ENCODE data around the gene MB.
"Not testable (repeated sequence)": the region's sequence is repeated elsewhere in the genome, so short reads cannot be mapped to it uniquely, and the experiment has no call there.

The MB gene

DNA sequence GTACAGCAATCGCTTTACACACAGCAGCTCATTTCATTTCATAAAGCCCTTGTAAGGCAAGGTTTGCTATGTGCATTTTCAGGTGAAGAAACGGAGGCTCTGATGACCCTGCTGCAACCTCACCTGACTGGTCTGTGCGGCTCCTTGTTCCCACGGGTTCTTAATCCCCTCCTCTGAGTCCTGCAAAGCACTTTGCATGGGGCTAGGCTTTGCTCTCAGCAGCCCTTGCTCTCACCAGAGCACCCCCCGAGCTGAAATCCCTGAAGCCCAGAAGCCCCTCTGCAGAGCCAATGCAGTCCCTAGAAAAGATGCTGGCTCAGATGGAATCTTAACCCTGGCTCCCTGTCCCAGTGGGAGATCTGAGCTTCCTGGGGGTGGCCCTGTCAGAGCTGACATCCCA lies 20.1 kb upstream of the MB start:
- no peak for DNase-seq (ENCODE audit: low spot score)

DNA sequence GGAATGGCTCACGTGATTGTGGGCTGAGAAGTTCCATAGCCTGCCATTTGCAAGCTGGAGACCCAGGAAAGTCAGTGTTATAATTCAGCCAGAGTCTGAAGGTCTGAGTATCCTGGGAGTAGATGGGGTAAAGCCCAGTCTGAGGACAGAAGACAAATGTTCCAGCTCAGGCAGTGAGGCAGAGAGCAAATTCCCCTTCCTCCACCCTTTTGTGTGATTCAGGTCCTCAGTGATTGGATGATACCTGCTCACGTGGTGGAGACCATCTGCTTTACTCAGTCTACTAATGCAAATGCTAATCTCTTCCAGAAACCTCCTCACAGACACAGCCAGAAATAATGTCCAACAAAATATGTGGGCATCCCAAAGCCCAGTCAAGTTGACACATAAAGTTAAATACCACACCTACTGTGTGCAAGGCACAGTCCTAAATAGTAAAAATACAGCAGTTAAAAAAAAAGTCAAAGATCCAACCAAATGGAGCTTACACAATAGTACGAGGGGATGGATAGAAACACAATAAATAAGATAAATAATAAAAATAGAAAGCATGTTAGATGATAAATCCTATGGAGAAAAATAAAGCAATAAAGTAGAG lies 17.9 kb upstream of the MB start:
- DNase-seq (ENCODE audit: low spot score), result no peak

DNA sequence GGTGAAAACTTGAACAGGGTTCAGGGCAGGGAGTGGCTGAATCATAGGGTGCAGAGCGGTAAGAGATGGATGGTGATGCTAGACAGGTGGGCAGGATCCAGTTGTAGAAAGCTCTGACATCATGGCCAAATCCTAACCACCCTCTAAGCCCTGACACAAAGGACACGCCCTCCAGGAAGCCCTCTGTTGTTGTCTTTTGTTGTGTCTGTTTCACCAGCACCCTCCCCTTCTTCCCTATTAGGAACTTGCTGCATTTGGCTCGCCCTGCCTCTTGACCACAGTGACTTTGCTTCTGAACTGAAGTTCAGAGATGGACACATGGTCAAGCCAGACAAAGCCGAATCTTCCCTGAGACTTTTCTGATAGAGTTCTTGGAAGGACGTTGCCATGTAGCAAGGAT lies 16.9 kb upstream of the MB start:
- DNase-seq (ENCODE audit: low spot score), result no peak

DNA sequence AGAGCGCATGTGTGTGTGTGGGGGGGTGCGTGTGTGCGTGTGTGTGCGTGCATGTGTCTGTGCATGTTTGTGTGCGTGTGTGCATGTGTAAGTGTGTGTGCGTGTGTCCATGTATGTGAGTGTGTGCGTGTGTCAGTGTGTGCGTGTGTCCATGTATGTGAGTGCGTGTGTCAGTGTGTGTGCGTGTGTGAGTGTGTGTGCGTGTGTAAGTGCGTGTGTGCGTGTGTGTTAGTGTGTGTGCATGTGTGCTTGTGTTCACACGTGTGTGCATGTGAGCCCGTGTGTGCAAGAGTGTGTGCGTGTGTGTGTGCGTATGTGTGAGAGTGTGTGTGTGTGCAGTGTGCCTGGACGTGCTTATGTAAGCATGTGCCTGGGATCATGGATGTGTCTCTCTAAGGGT lies 16.4 kb upstream of the MB start:
- no peak for DNase-seq (ENCODE audit: low spot score)

DNA sequence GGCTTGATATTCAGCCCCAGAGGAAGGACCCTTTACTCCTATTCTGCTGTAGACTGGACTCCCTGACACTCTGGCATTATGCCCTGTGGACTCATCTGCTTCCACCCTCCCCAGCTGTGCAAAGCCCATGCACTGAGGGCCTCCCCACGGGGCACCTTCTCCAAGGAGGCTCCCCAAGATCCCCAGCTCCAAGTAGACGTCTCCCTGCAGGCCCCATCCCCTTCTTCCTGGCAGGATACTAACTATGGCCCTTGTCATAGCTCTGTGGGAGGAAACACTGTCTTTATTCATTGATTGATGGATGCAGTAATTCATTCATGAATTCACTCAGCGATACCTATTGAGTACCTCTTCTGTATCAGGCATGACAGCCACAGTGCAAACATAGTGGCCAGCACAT lies 15.8 kb upstream of the MB start:
- no peak for DNase-seq (ENCODE audit: low spot score)

DNA sequence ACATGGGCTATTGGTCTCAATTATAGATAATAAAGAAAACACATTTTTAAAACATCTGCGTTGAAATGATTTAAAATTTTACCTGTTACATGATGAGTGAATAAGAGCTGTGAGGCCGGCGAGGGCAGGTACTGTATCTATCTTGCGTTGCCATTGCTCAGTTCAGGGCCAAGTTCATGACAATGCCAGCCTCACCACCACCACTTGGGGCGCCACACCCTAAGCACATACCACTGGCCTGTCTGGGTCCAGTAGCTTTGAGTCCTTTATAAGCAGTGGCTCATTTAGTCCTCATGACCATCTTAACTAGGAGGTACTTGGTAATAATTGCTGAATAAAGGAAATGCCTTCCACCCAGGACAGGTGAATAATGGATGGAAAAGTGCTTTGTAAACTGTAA lies 14.5 kb upstream of the MB start:
- peak; percentile 26 for DNase-seq (ENCODE audit: low spot score)

DNA sequence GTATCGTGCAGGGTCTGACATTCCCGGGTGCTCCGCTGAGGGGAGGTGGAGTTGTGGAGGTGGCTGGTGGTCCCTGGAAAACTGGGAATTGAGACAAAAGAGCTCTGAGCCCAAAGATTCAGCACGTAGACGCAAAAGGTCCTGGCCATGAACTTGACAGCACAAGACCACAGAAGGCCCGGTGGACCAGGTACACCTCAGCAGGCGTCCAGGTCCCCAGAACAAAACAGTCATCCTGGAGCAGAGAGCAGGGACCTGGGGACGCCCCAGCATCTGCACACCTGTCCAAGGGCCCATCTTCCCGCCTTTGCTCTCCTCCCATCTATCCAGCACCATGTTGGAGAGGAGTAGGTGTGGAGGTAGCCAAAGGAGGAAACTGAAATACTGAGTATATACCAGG lies 13.8 kb upstream of the MB start:
- no peak for DNase-seq (ENCODE audit: low spot score)

DNA sequence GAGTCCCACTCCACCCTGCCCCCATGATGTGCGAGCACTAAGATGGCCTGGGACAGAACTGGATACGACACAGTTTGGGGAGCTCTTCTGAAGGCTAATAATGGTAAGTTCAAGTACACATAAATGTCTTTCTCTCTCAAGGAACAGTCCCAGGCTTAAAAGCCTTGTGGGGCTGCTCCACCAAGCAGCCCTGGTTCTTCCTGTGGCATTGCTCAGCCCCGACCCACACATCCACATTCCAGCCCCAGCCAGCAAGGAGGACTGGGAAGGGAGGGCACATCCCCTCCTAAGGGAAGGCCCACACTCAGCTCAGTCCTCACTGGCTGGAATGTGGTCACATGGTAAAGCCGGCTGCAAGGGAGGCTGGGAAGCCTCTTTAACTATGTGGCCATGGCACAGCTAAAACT lies 13.3 kb upstream of the MB start:
- no peak for DNase-seq (ENCODE audit: low spot score)

DNA sequence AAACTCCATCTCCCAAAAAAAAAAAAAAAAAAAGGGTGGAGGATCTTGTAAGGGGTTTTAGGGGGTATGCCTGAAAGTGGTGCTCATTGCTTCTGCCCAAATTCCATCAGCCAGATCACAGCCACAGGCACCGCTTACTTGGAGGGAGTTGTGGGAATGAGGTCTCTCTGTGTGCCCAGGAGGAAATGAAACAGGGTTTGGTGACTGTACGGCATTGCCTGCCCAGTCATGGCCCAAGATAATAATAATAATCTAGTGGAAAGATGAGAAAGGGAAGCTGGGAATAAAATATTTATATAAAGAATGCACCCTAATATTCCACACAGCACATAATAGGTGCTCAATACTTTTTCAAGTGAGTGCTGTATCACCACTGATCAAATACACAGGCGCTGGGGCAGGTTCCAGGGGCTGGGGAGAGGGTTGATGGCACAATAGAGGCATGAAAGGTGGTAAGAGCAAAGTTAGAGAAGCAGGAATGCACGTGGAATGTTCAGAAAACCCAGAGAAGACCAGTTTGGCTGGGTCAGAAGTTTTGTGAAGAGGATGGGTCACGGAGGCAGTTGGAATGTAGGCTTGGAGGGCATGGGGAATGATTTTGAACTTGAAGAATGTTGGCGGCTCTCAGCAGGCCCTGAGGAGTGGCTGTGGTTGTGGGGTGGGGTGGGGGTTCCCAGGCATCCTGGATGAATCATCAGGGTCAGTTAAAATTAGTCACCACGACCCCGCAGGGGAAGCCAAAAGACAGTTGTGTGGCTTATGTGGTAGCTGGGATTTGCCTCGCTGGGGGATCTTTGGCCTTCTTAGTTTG lies 12.5 kb upstream of the MB start:
- DNase-seq (ENCODE audit: low spot score), result no peak

DNA sequence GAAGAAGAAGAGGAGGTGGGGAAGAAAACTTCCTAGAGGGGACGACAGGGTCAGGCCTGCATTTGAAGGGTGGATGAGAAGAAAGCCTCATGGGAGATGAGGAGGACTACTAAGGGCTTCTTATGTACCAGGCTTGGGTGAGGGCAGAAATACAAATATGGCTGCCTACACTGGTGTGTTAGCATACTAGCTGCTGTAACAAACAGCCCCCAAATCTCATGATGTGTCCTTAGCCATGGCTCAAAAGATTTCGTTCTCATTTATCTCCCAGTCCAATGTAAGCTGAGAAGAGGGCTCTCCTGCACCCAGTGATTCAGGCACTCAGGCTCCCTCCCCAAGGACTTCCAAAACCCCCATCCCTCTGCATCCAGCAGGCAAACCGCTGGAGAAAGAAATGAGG lies 11.6 kb upstream of the MB start:
- DNase-seq (ENCODE audit: low spot score), result no peak

DNA sequence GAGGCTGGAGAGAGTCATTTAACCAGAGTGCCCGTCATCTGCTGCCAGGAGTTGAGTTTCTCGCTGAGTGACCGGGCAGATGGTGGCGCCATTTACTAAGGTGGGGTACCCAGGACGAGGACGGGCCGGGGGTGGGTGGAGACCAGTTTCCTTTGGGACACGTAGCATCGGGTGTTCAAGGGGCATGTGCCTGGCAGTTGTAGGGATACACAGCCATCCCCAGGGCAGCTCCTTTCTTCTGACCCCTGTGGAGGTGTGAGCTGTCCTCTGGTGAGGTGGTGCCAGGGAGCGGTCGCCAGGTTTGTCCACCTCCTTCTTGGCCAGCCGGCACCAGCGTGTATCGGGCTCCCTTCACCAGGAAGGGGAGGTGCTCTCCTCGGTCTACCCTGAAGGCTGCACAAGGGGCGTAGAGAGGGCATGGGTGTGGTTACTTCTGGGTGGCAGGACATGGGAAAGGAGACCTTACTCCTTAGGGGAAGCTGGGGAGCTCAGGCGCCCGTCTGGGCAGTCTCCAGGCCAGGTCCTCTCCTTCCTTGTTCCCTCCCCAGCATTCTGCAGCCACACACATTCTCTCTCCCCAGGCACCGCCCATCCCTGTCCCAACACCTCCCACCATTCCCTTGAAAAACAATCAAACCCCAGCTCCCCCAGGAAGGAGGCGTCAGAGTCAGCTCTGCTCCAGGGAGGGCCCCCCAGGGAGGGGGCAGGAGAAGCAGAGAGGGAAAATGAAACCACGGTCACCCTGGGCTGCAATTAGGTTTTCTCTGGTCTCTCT lies 10.3 kb upstream of the MB start:
- peak; percentile 56 for DNase-seq (ENCODE audit: low spot score)

DNA sequence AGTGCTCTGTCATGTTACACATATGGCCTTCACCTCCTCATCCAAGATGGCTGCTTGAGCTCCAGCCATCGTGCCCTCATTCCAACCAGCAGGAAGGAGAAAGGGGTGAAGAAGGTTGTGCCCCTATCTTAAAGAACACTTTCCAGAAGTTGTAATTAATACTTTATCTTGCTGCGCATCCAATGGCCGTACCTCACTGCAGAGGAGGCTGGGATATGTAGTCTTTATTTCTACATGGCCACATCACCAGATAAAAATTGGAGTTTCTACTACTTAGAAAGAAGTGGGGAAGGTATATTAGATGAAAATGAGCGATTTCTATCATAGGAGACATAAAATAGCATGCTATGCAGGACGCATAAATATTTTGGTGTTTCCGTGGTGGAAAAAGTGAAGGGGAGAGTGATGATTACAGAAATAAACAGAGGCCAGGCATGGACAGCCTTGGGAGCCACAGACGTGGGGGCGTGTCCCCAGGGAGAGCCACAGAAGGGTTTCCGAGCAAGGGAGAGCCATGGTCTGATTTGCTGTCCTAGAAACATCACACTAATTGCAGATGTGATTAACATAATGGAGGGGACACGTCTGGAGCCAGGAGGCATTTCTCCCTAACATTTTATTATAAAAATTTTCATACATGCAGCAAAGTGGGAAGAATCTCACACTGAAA lies 8.8 kb upstream of the MB start:
- DNase-seq (ENCODE audit: low spot score), result no peak

DNA sequence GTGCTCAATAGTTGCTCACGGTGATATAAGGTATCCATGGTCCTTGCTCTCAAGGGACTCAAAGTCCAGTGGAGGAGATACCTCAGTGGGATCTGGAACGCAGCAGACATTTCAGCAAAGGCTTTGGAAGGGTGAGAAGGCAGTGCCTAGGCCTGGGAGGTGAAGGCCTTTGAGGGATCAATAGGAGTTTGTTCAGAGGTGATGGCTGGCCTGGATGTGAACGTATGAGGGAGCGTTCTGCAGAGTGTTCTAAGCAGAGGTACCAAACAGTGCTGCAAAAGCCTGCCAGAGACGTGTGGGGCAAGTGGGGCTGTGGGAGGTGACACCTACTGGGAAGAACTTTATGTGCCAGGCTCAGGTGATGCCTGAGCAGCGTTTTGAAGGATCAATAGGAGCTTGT lies 7.4 kb upstream of the MB start:
- no peak for DNase-seq (ENCODE audit: low spot score)

DNA sequence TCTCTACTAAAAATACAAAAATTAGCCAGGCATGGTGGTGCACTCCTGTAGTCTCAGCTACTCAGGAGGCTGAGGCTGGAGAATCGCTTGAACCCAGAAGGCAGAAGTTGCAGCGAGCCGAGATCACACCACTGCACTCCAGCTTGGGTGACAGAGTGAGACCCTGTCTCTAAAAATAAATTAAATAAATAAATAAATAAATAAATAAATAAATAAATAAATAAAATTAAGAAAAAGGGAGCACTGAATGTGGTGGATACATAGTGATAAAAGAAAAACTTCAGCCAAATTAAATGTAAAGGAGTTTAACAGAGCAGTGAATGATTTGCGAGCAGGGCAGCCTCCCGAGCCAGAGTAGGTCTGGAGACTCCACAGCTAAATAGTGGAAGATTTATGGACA lies 6.8 kb upstream of the MB start:
- not testable (repeated sequence) for DNase-seq (ENCODE audit: low spot score)

DNA sequence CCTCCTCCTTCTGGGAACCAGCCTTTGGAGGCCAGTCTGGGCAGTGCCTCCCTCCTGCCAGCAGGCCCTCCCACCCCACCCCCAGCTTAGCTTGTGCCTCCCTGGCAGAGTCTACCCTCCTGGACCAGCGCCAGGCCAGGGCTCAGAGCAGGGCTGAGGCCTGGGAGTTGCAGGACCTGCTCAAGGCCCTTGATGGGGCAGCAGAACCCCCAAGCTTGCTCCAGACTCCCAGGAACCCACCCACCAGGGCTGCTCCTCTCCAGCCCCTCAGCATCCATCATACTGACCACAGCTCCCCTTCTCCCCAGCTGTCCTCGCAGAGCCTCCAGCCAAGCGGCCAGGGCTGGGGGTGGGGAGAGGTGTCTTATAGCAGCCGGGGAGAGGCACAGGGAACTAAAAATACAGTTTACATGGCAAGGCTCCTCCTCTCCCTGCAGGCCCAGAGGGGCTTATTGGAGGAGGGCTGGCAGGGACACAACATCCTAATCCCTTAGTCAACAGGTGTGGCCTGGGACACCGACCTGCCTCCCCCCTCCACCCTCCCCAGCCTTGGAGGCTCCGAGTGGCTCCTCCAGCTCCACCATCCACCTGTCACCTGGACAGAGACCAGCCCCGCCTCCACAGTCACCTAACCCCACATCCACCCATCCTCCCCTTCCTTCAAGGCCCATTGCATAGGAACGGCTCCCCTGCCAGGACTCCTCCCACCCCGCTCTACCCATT lies 5.2 kb upstream of the MB start:
- DNase-seq (ENCODE audit: low spot score), result no peak

DNA sequence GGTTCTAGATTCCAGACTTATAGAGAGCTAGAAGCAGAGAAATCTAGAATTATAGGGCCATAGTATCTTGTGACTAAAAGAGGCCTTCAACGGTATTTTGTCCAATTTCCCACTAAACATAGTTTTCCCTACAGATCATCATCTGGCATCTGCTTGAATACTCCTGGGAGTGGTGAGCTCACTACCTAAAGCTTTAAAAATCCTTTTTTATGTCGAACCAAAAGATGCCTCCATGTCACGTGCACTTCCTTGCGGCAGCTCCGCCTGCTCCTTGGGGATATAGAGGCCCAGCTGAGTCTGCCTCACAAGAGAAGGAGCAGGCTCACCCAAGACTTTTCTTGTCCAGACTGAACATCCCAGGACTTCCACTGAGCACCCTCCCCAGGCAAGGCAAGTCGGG lies 4.3 kb upstream of the MB start:
- DNase-seq (ENCODE audit: low spot score), result no peak

DNA sequence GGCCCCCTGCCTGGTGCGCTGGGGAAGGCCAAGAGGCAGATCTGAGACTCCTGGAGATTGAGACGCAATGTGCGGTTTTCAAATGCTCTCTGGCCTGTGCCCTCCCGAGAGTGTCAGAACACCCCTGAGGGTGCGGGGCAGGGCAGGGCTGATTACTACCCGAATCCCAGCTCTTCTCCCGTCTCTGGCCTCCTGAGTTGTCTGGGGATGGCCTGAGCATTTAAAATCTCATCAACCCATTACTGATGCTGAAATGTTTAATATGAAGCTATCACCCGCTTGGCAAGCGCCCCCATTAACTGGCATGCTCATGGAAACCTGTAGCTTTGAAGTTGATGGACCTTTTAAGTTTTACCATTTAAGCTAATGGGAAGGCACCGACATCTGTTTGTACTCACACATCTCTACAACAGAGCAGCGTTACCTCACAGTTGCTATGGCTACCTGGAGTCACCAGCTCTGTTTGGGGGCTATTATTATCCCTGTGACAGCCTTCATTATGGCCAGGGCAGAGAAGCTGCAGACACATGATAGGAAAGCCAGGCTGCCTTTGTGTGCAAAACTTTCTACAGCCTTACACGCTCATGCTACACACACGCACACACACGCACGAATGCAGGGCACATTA lies 3.6 kb upstream of the MB start:
- no peak for DNase-seq (ENCODE audit: low spot score)

DNA sequence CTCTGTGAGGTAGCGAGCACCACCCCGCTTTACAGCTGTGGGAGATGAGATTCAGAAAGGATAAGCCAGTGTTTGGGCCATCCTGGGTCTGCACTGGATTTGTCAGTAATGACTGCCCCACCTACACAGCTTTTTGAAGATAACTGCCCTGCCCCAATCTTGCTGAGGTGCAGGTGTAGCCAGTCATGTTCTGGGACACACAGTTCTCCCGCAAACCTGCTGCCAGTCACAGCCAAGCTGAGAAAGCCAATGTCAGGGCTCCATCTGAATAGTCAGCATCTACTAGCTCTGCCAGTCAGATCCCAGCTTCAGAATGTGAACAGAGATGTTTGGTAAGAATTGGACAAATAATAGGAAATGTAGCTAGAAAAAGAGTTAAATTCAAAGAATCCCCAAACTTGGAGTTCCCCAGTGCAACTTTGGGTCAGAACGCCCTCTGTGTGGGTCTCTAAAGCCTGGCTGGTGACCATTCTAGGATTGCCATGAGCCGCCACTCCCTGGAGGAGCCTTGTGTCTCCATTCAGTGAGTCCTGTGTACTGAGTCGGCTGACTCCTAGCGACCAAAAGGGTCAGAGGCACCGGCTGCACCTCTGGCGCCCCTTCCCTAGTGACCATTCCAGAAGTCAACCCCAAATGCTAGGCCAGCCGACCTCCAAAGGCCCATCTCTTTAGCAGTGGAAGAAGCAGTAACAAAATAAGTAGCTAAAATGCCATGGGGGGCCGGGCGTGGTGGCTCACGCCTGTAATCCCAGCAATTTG lies 2.4 kb upstream of the MB start:
- no peak for DNase-seq (ENCODE audit: low spot score)

DNA sequence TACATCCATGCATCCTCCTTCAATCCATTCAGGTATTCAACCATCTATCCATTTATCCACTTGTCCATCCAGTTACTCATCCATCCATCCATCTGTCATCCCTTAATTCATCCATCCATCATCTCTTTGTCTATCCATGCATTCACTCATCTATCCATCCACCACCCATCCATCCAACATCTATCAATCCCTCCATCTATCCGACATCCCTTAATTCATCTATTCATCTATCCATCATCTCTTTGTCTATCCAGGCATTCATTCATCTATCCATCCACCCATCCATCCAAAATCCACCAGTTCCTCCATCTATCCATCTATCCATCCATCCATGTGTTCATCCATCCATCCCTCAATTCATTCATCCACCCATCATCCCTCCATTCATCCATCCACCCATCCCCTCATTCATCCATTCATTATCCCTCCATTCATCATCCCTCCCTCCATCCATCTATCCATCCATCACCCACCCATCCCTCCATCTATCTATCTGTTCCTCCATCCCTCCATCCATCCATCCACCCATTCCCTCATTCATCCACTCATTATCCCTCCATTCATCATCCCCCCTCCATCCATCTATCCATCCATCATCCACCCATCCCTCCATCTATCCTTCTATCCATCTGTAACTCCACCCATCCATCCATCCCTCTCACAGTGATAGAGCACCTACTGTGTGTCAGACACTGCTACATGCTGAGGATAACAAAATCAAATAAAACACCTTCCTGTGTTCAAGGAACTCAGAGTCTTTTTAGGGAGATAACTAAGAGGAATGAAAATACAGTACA lies 1.5 kb upstream of the MB start:
- no peak for DNase-seq (ENCODE audit: low spot score)

DNA sequence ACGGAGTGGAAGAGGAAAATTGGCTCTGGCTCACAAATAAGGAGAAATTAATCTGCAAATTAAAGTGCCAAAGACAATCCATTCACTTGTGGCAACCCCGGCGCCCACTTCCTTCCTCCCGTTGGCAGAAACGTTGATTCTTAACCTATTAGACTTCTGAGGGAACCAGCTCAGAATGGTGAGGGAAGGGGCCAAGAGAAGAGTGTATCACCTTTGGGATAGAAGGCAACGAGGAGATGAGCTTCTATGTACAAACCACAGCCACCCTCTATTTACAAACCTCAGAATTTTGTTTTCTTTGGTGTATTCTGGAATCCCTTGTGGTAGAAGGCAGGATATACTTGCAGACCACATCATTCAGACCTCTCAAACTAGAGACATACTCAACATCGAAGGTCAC lies 1.1 kb downstream of the MB start:
- no peak for DNase-seq (ENCODE audit: low spot score)
